ENCODE data around the gene LRCH1. TPM values are rescaled to one million over a fixed set of nuclear protein-coding genes. Genes with fewer than 3 reads are reported as not detected.
"Not testable (repeated sequence)": the region's sequence is repeated elsewhere in the genome, so short reads cannot be mapped to it uniquely, and the experiment has no call there.

The LRCH1 gene
- polyA plus RNA-seq, 1 donor (not counting 4 experiments of a cell fraction or from before 2014, with no cell fraction given), result 16.2 TPM

GRCh38 chr13:46754812-46755211, 201.8 kb downstream of the LRCH1 start:
- H3K4me1 ChIP-seq (ENCODE audit: control insufficient read depth, extremely low read depth, insufficient read depth, low read length), result no peaks in the 10 kb centered on the region
- no peak overlapping the region for H2AFZ ChIP-seq (ENCODE audit: control insufficient read depth, low read length)
- DNase-seq (ENCODE audit: low read depth, low spot score) (no peak), FAIRE-seq (no peak)
- no peak overlapping the region for H3K4me2 ChIP-seq (ENCODE audit: control insufficient read depth, extremely low read depth, insufficient read depth, low read depth, low read length)
- peaks cover 9% of the 10 kb centered on the region in 2 experiments for H3K36me3 ChIP-seq (ENCODE audit: control insufficient read depth in 2 of 2, extremely low read depth in 1 of 2, insufficient read depth in 2 of 2, low read length in 2 of 2)
- H4K20me1 ChIP-seq (ENCODE audit: control insufficient read depth, extremely low read depth, insufficient read depth, low read length), result no peaks in the 10 kb centered on the region
- H3K79me2 ChIP-seq (ENCODE audit: control insufficient read depth, insufficient read depth, low read length), result no peaks in the 10 kb centered on the region
- H3K9ac ChIP-seq (ENCODE audit: control insufficient read depth, extremely low read depth, insufficient read depth, low read length), result no peak overlapping the region
- TF ChIP-seq, protein P1, sequence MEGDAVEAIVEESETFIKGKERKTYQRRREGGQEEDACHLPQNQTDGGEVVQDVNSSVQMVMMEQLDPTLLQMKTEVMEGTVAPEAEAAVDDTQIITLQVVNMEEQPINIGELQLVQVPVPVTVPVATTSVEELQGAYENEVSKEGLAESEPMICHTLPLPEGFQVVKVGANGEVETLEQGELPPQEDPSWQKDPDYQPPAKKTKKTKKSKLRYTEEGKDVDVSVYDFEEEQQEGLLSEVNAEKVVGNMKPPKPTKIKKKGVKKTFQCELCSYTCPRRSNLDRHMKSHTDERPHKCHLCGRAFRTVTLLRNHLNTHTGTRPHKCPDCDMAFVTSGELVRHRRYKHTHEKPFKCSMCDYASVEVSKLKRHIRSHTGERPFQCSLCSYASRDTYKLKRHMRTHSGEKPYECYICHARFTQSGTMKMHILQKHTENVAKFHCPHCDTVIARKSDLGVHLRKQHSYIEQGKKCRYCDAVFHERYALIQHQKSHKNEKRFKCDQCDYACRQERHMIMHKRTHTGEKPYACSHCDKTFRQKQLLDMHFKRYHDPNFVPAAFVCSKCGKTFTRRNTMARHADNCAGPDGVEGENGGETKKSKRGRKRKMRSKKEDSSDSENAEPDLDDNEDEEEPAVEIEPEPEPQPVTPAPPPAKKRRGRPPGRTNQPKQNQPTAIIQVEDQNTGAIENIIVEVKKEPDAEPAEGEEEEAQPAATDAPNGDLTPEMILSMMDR (optimal IDR thresholded peaks at IDR 0.05 in 1 of 3, IDR thresholded peaks at IDR 0.05 in 1 of 3, conservative IDR thresholded peaks at IDR 0.05 in 1 of 3; ENCODE audit: extremely low read depth in 1 of 3, insufficient read depth in 2 of 3, low read length in 3 of 3), result no peak
- no peak for TF ChIP-seq EZH2 (IDR thresholded peaks at IDR 0.05; ENCODE audit: low read length)
- H3K4me3 ChIP-seq (ENCODE audit: control insufficient read depth in 2 of 3, extremely low read depth in 1 of 3, insufficient read depth in 2 of 3, low read depth in 1 of 3, low read length in 3 of 3), result no peak overlapping the region
- H3K9me3 ChIP-seq (ENCODE audit: control insufficient read depth, low read depth, low read length), result no peaks in the 10 kb centered on the region
- H3K9me1 ChIP-seq (ENCODE audit: control insufficient read depth, extremely low read depth, insufficient read depth, low read length), result no peaks in the 10 kb centered on the region
- dilution Hi-C loops (cut with MboI; ENCODE audit: extremely low pct_ligation_motif_present, low sequenced_read_pairs), result no loop called here
- H3K27me3 ChIP-seq (ENCODE audit: control insufficient read depth, extremely low read depth, insufficient read depth, low read length), result no peaks in the 10 kb centered on the region
- H3K27ac ChIP-seq (ENCODE audit: control insufficient read depth, insufficient read depth, low read length), result no peak overlapping the region

DNA sequence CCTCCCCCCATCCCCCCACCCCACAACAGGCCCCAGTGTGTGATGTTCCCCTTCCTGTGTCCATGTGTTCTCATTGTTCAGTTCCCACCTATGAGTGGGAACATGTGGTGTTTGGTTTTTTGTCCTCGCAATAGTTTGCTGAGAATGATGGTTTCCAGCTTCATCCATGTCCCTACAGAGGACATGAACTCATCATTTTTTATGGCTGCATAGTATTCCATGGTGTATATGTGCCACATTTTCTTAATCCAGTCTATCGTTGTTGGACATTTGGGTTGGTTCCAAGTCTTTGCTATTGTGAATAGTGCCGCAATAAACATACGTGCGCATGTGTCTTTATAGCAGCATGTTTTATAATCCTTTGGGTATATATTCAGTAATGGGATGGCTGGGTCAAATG, 202.5 kb downstream of the LRCH1 start:
- H3K79me2 ChIP-seq (ENCODE audit: control insufficient read depth, insufficient read depth, low read length); H3K27me3 ChIP-seq (ENCODE audit: control insufficient read depth, extremely low read depth, insufficient read depth, low read length); H4K20me1 ChIP-seq (ENCODE audit: control insufficient read depth, extremely low read depth, insufficient read depth, low read length); FAIRE-seq; H3K4me1 ChIP-seq (ENCODE audit: control insufficient read depth, extremely low read depth, insufficient read depth, low read length); H3K4me2 ChIP-seq (ENCODE audit: control insufficient read depth, extremely low read depth, insufficient read depth, low read depth, low read length); H2AFZ ChIP-seq (ENCODE audit: control insufficient read depth, low read length); DNase-seq (ENCODE audit: low read depth, low spot score); H3K9me3 ChIP-seq (ENCODE audit: control insufficient read depth, low read depth, low read length); dilution Hi-C loops (cut with MboI; ENCODE audit: extremely low pct_ligation_motif_present, low sequenced_read_pairs); H3K9ac ChIP-seq (ENCODE audit: control insufficient read depth, extremely low read depth, insufficient read depth, low read length); H3K27ac ChIP-seq (ENCODE audit: control insufficient read depth, insufficient read depth, low read length); H3K9me1 ChIP-seq (ENCODE audit: control insufficient read depth, extremely low read depth, insufficient read depth, low read length); H3K36me3 ChIP-seq (ENCODE audit: control insufficient read depth in 2 of 2, extremely low read depth in 1 of 2, insufficient read depth in 2 of 2, low read length in 2 of 2); H3K4me3 ChIP-seq (ENCODE audit: control insufficient read depth in 2 of 3, extremely low read depth in 1 of 3, insufficient read depth in 2 of 3, low read depth in 1 of 3, low read length in 3 of 3): not testable (repeated sequence)

- DNase-seq (ENCODE audit: low read depth, low spot score), result no peak
- dilution Hi-C loops (cut with MboI; ENCODE audit: extremely low pct_ligation_motif_present, low sequenced_read_pairs), result no loop called here
Measured at GRCh38 chr13:46756977-46757376, 204.0 kb downstream of the LRCH1 start.

More at GRCh38 chr13:46756977-46757376, 204.0 kb downstream of the LRCH1 start:
- Histone ChIP-seq H3K9me1 (ENCODE audit: control insufficient read depth, extremely low read depth, insufficient read depth, low read length) (no peaks in the 10 kb centered on the region), H3K79me2 (ENCODE audit: control insufficient read depth, insufficient read depth, low read length) (no peaks in the 10 kb centered on the region), H3K9me3 (ENCODE audit: control insufficient read depth, low read depth, low read length) (no peaks in the 10 kb centered on the region), H3K27me3 (ENCODE audit: control insufficient read depth, extremely low read depth, insufficient read depth, low read length) (no peaks in the 10 kb centered on the region), H3K4me1 (ENCODE audit: control insufficient read depth, extremely low read depth, insufficient read depth, low read length) (peaks cover 3% of the 10 kb centered on the region), H3K27ac (ENCODE audit: control insufficient read depth, insufficient read depth, low read length) (no peak overlapping the region), H3K4me3 (ENCODE audit: control insufficient read depth in 2 of 3, extremely low read depth in 1 of 3, insufficient read depth in 2 of 3, low read depth in 1 of 3, low read length in 3 of 3) (no peak overlapping the region), H2AFZ (ENCODE audit: control insufficient read depth, low read length) (no peak overlapping the region), H3K36me3 (ENCODE audit: control insufficient read depth in 2 of 2, extremely low read depth in 1 of 2, insufficient read depth in 2 of 2, low read length in 2 of 2) (peaks cover 2% of the 10 kb centered on the region in 2 experiments), H3K9ac (ENCODE audit: control insufficient read depth, extremely low read depth, insufficient read depth, low read length) (no peak overlapping the region), H3K4me2 (ENCODE audit: control insufficient read depth, extremely low read depth, insufficient read depth, low read depth, low read length) (no peak overlapping the region), H4K20me1 (ENCODE audit: control insufficient read depth, extremely low read depth, insufficient read depth, low read length) (no peaks in the 10 kb centered on the region)
- TF ChIP-seq, protein P1 (optimal IDR thresholded peaks at IDR 0.05 in 1 of 3, IDR thresholded peaks at IDR 0.05 in 1 of 3, conservative IDR thresholded peaks at IDR 0.05 in 1 of 3; ENCODE audit: extremely low read depth in 1 of 3, insufficient read depth in 2 of 3, low read length in 3 of 3), result no peak
- TF ChIP-seq EZH2 (IDR thresholded peaks at IDR 0.05; ENCODE audit: low read length), result no peak
- FAIRE-seq, result no peak
